MM.1S (cell line): ENCODE measurements around the gene COL27A1.

ENCODE experiments used
- EZH2 ChIP-seq: fragments of 300-600 bp; sonication (generic); optimal IDR thresholded peaks from 2 replicates; pipeline ENCODE3; 2017; ENCODE audit warnings: low read depth, mild to moderate bottlenecking, antibody characterized with exemption, low read length, mixed read lengths
- EZH2phosphoT487 ChIP-seq: fragments of 300-600 bp; sonication (generic); IDR thresholded peaks from 2 replicates; pipeline ENCODE4 v1.6.1; 2018; ENCODE audit warnings: antibody characterized with exemption, low read length
- TF ChIP-seq, protein P1 (sequence below): fragments of 300-600 bp; sonication (generic); IDR thresholded peaks from 2 replicates; pipeline ENCODE4 v1.5.1; 2016; ENCODE audit warnings: antibody characterized with exemption, low read length, mixed read lengths

DNA sequence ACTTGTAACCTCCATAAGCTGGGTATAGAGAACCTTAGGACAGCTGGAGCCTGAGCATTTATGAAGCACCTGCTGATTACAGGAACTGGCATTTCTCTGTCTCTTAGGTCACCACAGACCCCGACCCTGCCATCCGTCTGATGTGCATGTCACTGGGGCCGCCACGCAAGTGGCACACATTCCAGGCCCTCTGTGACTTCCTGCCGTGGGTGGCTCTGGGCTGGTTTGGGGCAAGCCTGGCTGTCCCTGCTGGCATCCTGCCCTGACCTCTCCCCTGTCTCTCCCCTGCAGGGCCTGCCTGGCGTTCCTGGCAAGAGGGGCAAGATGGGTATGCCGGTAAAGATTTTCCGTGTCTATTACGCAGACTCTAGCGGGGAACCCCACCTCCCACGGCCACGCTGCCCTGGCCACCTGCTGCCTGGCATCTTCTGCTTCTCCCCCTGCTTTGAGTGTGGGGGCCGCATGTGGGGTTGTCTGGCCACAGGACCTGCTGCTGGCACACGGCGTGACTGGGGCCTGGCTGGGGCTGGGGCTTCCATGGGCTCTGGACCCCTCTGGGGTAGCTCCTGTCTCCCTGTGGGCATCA is 55.4 kb downstream of the COL27A1 start:
- TF ChIP-seq, protein P1, sequence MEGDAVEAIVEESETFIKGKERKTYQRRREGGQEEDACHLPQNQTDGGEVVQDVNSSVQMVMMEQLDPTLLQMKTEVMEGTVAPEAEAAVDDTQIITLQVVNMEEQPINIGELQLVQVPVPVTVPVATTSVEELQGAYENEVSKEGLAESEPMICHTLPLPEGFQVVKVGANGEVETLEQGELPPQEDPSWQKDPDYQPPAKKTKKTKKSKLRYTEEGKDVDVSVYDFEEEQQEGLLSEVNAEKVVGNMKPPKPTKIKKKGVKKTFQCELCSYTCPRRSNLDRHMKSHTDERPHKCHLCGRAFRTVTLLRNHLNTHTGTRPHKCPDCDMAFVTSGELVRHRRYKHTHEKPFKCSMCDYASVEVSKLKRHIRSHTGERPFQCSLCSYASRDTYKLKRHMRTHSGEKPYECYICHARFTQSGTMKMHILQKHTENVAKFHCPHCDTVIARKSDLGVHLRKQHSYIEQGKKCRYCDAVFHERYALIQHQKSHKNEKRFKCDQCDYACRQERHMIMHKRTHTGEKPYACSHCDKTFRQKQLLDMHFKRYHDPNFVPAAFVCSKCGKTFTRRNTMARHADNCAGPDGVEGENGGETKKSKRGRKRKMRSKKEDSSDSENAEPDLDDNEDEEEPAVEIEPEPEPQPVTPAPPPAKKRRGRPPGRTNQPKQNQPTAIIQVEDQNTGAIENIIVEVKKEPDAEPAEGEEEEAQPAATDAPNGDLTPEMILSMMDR: no peak
- TF ChIP-seq EZH2 (no peak), EZH2phosphoT487 (no peak)
